ENCODE results near the gene DISP2. TPM values are rescaled to one million over a fixed set of nuclear protein-coding genes. Genes with fewer than 3 reads are reported as not detected.

Gene DISP2
- total RNA-seq, 1 experiment from 2014 or later: 0.51 TPM

- peak; percentile 96 for DNase-seq (ENCODE audit: low read depth)
These were observed 14.5 kb upstream of the DISP2 start for GRCh38 chr15:40343512-40343911.

- DNase-seq (ENCODE audit: low read depth): peak; percentile 59
These were observed 13.8 kb upstream of the DISP2 start for GRCh38 chr15:40344217-40344616.

- DNase-seq (ENCODE audit: low read depth): peak; percentile 69
These were observed 13.3 kb upstream of the DISP2 start for GRCh38 chr15:40344631-40345120.

- no peak for DNase-seq (ENCODE audit: low read depth)
These were observed 12.7 kb upstream of the DISP2 start for GRCh38 chr15:40345225-40345866.

- no peak for DNase-seq (ENCODE audit: low read depth)
These were observed 12.0 kb upstream of the DISP2 start for GRCh38 chr15:40345867-40346578.

GRCh38 chr15:40346579-40347558, 11.2 kb upstream of the DISP2 start:
- no peak for DNase-seq (ENCODE audit: low read depth)

- no peak for DNase-seq (ENCODE audit: low read depth)
These were observed 10.2 kb upstream of the DISP2 start for GRCh38 chr15:40347559-40348473.

- DNase-seq (ENCODE audit: low read depth): no peak
These were observed 9.5 kb upstream of the DISP2 start for GRCh38 chr15:40348474-40348870.

- DNase-seq (ENCODE audit: low read depth): no peak
These were observed 8.9 kb upstream of the DISP2 start for GRCh38 chr15:40349163-40349562.

GRCh38 chr15:40352281-40352901, 5.6 kb upstream of the DISP2 start:
- DNase-seq (ENCODE audit: low read depth): no peak

GRCh38 chr15:40353697-40354096, 4.3 kb upstream of the DISP2 start:
- DNase-seq (ENCODE audit: low read depth): no peak

GRCh38 chr15:40354408-40355171, 3.4 kb upstream of the DISP2 start:
- DNase-seq (ENCODE audit: low read depth): peak; percentile 57

- no peak for DNase-seq (ENCODE audit: low read depth)
These were observed 1.9 kb upstream of the DISP2 start for GRCh38 chr15:40355976-40356585.

GRCh38 chr15:40357246-40357645, 773 bp upstream of the DISP2 start:
- no peak for DNase-seq (ENCODE audit: low read depth)

- DNase-seq (ENCODE audit: low read depth): peak; percentile 49
These were observed 693 bp downstream of the DISP2 start for GRCh38 chr15:40358471-40359353.

GRCh38 chr15:40360015-40360414, 2.0 kb downstream of the DISP2 start:
- DNase-seq (ENCODE audit: low read depth): no peak

- DNase-seq (ENCODE audit: low read depth): no peak
These were observed 3.6 kb downstream of the DISP2 start for GRCh38 chr15:40361640-40362039.

- DNase-seq (ENCODE audit: low read depth): no peak
These were observed 5.6 kb downstream of the DISP2 start for GRCh38 chr15:40363611-40364010.

Measured in Daoy (cell line).